IMR-90 (cell line): ENCODE measurements around the gene RBBP6. TPM values are rescaled to one million over a fixed set of nuclear protein-coding genes. Genes with fewer than 3 reads are reported as not detected.

Experiments used
- ATAC-seq: fragments of 200-7000 bp; cut with Tn5 transposase; 2 replicates; pipeline ENCODE4 v1.9.1; 2020; ENCODE audit warnings: low read depth, mild to moderate bottlenecking, moderate library complexity
- BruUV-seq: library from RNA; stranded (reverse); fragments of 400-500 nt; replicated peaks from 2 replicates; lab custom pipeline; 2021; lab: Mats Ljungman, UMichigan
- CTCF ChIA-PET: fragments of 300-600 bp; formaldehyde crosslinking; extraction: SDS; loops from one replicate; lab custom pipeline; 2021; ENCODE audit warnings: antibody characterized with exemption; lab: Yijun Ruan, JAX
- POLR2A ChIA-PET: fragments of 300-600 bp; sonication (Branson Sonifier 250); formaldehyde crosslinking; loops from one replicate; lab custom pipeline; 2022; ENCODE audit warnings: antibody characterized with exemption; ENCODE audit not compliant: unreplicated experiment; lab: Charles Lee
- DNase-seq: peaks from one replicate; pipeline ENCODE4 v3.0.0; 2013
- H2AFZ ChIP-seq: replicated peaks from 2 replicates; pipeline ENCODE3; 2013; ENCODE audit warnings: low read length, mild to moderate bottlenecking; ENCODE audit not compliant: poor library complexity
- H2AK5ac ChIP-seq: 2 replicates; pipeline ENCODE4 v1.6.1; 2013; ENCODE audit warnings: low read depth, low read length, inconsistent platforms
- H2AK9ac ChIP-seq: replicated peaks from 2 replicates; pipeline ENCODE3; 2013; ENCODE audit warnings: mild to moderate bottlenecking, low read depth, low read length, moderate library complexity; ENCODE audit not compliant: poor library complexity
- H2BK120ac ChIP-seq: 2 replicates; pipeline ENCODE4 v1.6.1; 2013; ENCODE audit warnings: low read depth, low read length, inconsistent platforms
- H2BK15ac ChIP-seq: 3 replicates; pipeline ENCODE4 v1.6.1; 2013; ENCODE audit warnings: low read depth, low read length, inconsistent platforms
- H2BK20ac ChIP-seq: 2 replicates; pipeline ENCODE4 v1.6.1; 2013; ENCODE audit warnings: low read depth, mild to moderate bottlenecking, inconsistent platforms, low read length, moderate library complexity
- H2BK5ac ChIP-seq: 2 replicates; pipeline ENCODE4 v1.6.1; 2013; ENCODE audit warnings: mild to moderate bottlenecking, low read depth, low read length, inconsistent platforms; ENCODE audit not compliant: poor library complexity, severe bottlenecking
- H3K14ac ChIP-seq: replicated peaks from 2 replicates; pipeline ENCODE4 v1.6.1; 2013; ENCODE audit warnings: low read depth, low read length, inconsistent platforms
- H3K18ac ChIP-seq: 2 replicates; pipeline ENCODE4 v1.6.1; 2013; ENCODE audit warnings: low read depth, low read length, control low read depth
- H3K23ac ChIP-seq: 2 replicates; pipeline ENCODE4 v1.6.1; 2013; ENCODE audit warnings: low read depth, low read length, inconsistent platforms
- H3K27ac ChIP-seq: 2 replicates; pipeline ENCODE4 v1.5.1; 2013; ENCODE audit warnings: mild to moderate bottlenecking, control low read depth, low read length; ENCODE audit not compliant: insufficient read depth
- H3K27me3 ChIP-seq: 2 replicates; pipeline ENCODE4 v1.6.1; 2013; ENCODE audit warnings: low read length; ENCODE audit not compliant: control insufficient read depth, insufficient read depth
- H3K36me3 ChIP-seq: 2 replicates; pipeline ENCODE4 v1.6.1; 2013; ENCODE audit warnings: low read length, mixed read lengths; ENCODE audit not compliant: control insufficient read depth, insufficient read depth
- H3K4ac ChIP-seq: 2 replicates; pipeline ENCODE4 v1.6.1; 2013; ENCODE audit warnings: low read depth, low read length, inconsistent platforms
- H3K4me1 ChIP-seq: 2 replicates; pipeline ENCODE4 v1.6.1; 2013; ENCODE audit warnings: low read length, mixed read lengths; ENCODE audit not compliant: control insufficient read depth, insufficient read depth
- H3K4me2 ChIP-seq: 2 replicates; pipeline ENCODE4 v1.6.1; 2013; ENCODE audit warnings: low read depth, mild to moderate bottlenecking, control low read depth, low read length, moderate library complexity
- H3K4me3 ChIP-seq: 2 replicates; pipeline ENCODE4 v1.5.1; 2013; ENCODE audit warnings: low read depth, mild to moderate bottlenecking, control low read depth, low read length, moderate library complexity; ENCODE audit not compliant: insufficient read depth
- H3K56ac ChIP-seq: 2 replicates; pipeline ENCODE4 v1.6.1; 2013; ENCODE audit warnings: low read length, inconsistent platforms; ENCODE audit not compliant: insufficient read depth; ENCODE audit errors: extremely low read depth
- H3K79me1 ChIP-seq, 2 experiments: 2 replicates each; pipeline ENCODE4 v1.6.1; 2013; ENCODE audit warnings: low read length in 2 of 2, inconsistent platforms in 1 of 2, low read depth in 1 of 2
- H3K9ac ChIP-seq: 2 replicates; pipeline ENCODE4 v1.6.1; 2013; ENCODE audit warnings: low read depth, low read length, control low read depth
- H3K9me1 ChIP-seq: 2 replicates; pipeline ENCODE4 v1.6.1; 2013; ENCODE audit warnings: low read length, inconsistent platforms; ENCODE audit not compliant: insufficient read depth
- H3K9me3 ChIP-seq: 2 replicates; pipeline ENCODE4 v1.6.1; 2013; ENCODE audit warnings: low read length; ENCODE audit not compliant: control insufficient read depth, insufficient read depth
- H4K20me1 ChIP-seq: 2 replicates; pipeline ENCODE4 v1.6.1; 2013; ENCODE audit warnings: low read length, inconsistent platforms; ENCODE audit not compliant: insufficient read depth
- H4K5ac ChIP-seq: 2 replicates; pipeline ENCODE4 v1.6.1; 2013; ENCODE audit warnings: mild to moderate bottlenecking, low read depth, low read length, control low read depth
- H4K8ac ChIP-seq, 2 experiments: 2 replicates each; pipeline ENCODE4 v1.6.1; 2013; ENCODE audit warnings: low read depth in 2 of 2, low read length in 2 of 2, control low read depth in 1 of 2, inconsistent platforms in 1 of 2
- H4K91ac ChIP-seq: 2 replicates; pipeline ENCODE4 v1.6.1; 2013; ENCODE audit warnings: low read depth, low read length, inconsistent platforms; ENCODE audit not compliant: insufficient read depth
- CEBPB ChIP-seq: IDR thresholded peaks from 2 replicates; pipeline ENCODE4 v1.6.1; 2012; ENCODE audit warnings: low read depth, low read length, improper control_type of control experiment
- CTCF ChIP-seq: conservative IDR thresholded peaks from 2 replicates; pipeline ENCODE4 v1.5.1; 2012; ENCODE audit warnings: mild to moderate bottlenecking, low read depth, low read length, improper control_type of control experiment
- FOS ChIP-seq: fragments of 150-350 bp; IDR thresholded peaks from 2 replicates; pipeline ENCODE4 v1.6.1; 2016; ENCODE audit warnings: low read depth, low read length
- MAFK ChIP-seq: IDR thresholded peaks from 2 replicates; pipeline ENCODE4 v1.6.1; 2012; ENCODE audit warnings: low read depth, low read length, improper control_type of control experiment
- MAZ ChIP-seq: IDR thresholded peaks from 2 replicates; pipeline ENCODE4 v1.6.1; 2012; ENCODE audit warnings: low read depth, mild to moderate bottlenecking, low read length, improper control_type of control experiment, moderate library complexity, borderline replicate concordance
- MXI1 ChIP-seq: IDR thresholded peaks from 2 replicates; pipeline ENCODE4 v1.6.1; 2012; ENCODE audit warnings: low read depth, mild to moderate bottlenecking, low read length, moderate library complexity, borderline replicate concordance
- NFE2L2 ChIP-seq: fragments of 150-350 bp; IDR thresholded peaks from 2 replicates; pipeline ENCODE4 v1.6.1; 2016; ENCODE audit warnings: low read depth, mild to moderate bottlenecking, low read length
- POLR2A ChIP-seq: IDR thresholded peaks from 2 replicates; pipeline ENCODE4 v1.6.1; 2012; ENCODE audit warnings: mild to moderate bottlenecking, low read depth, low read length
- RAD21 ChIP-seq: IDR thresholded peaks from 2 replicates; pipeline ENCODE4 v1.6.1; 2012; ENCODE audit warnings: low read length, improper control_type of control experiment
- RCOR1 ChIP-seq: IDR thresholded peaks from 2 replicates; pipeline ENCODE4 v1.6.1; 2012; ENCODE audit warnings: mild to moderate bottlenecking, low read length, improper control_type of control experiment; ENCODE audit not compliant: insufficient replicate concordance
- RFX5 ChIP-seq: IDR thresholded peaks from 2 replicates; pipeline ENCODE4 v1.8.0; 2012; ENCODE audit warnings: low read depth, mild to moderate bottlenecking, low read length, moderate library complexity
- SMC3 ChIP-seq: fragments of 150-350 bp; IDR thresholded peaks from 2 replicates; pipeline ENCODE4 v1.6.1; 2016; ENCODE audit warnings: low read depth, mild to moderate bottlenecking, antibody characterized with exemption, low read length, moderate library complexity
- USF2 ChIP-seq: fragments of 150-350 bp; IDR thresholded peaks from 2 replicates; pipeline ENCODE4 v1.6.1; 2017; ENCODE audit warnings: mild to moderate bottlenecking, antibody characterized with exemption, low read length, low read depth
- WGBS, 2 experiments: methylation state at CpG; one replicate each; pipeline versions ENCODE4 v1.1.5 to v1.1.7; 2013; ENCODE audit warnings: missing lambda C conversion rate in 2 of 2; ENCODE audit not compliant: insufficient read length in 1 of 2; ENCODE audit errors: extremely low coverage in 2 of 2; 5-methylcytosine and 5-hydroxymethylcytosine counted together
- dilution Hi-C: fragments of 300-500 bp; cut with HindIII; formaldehyde crosslinking; loops from one replicate; pipeline ENCODE4 v1.14.3; 2018; ENCODE audit warnings: low sequenced_read_pairs; ENCODE audit not compliant: unreplicated experiment
- in situ Hi-C: fragments of 300-500 bp; cut with MboI; formaldehyde crosslinking; loops from 3 replicates; pipeline ENCODE4 v1.14.3; 2019; ENCODE audit warnings: low sequenced_read_pairs, inconsistent platforms, mixed read lengths
- intact Hi-C: fragments of 100-400 bp; cut with micrococcal nuclease; formaldehyde crosslinking; loops from 2 replicates; pipeline ENCODE4 v1.10.0; 2022
- polyA plus RNA-seq, 3 experiments: library from polyadenylated mRNA; depleted of rRNA; stranded (reverse); fragments of >200 nt; gene quantifications; 2 replicates each; pipeline ENCODE4 v1.2.3, GENCODE V29; 2012; ENCODE audit warnings: low replicate concordance in 1 of 3
- total RNA-seq: library from RNA; depleted of rRNA; stranded (reverse); fragments of >200 nt; gene quantifications from 2 replicates; pipeline ENCODE4 v1.2.3, GENCODE V29; 2012
- TF ChIP-seq, protein P1 (sequence below): fragments of 150-350 bp; IDR thresholded peaks from 2 replicates; pipeline ENCODE4 v1.6.1; 2016; ENCODE audit warnings: low read depth, mild to moderate bottlenecking, low read length, moderate library complexity, borderline replicate concordance

Gene RBBP6
- total and polyA plus RNA-seq, 2 of the 4 experiments (the other 2 are of a cell fraction) = 7.2 to 17.8 TPM

GRCh38 chr16:24516900-24517669 lies 22.3 kb upstream of the RBBP6 start:
- H3K27me3 ChIP-seq = peaks cover 7% of the 10 kb centered on the region; the same call in 1 of the 2 replicates
- no TSS peak for BruUV-seq
- no peak overlapping the region for H3K18ac ChIP-seq
- no peaks in the 10 kb centered on the region for H3K4me1 ChIP-seq
- no peak overlapping the region for H4K5ac ChIP-seq
- WGBS, 2 experiments = 60% methylated on average over 1 of the region's 20 CpGs; no CpG with 5 or more reads in 1 of the 2 experiments
- intact Hi-C loops = no loop called here
- CTCF ChIA-PET = interaction anchor here (0.5 to 1.2 kb wide), 14 partner anchors 8 to 979 kb away, joined by 3 to 7 read pairs (median 4); no protein-coding TSS in a partner anchor
- no peaks in the 10 kb centered on the region for H3K9me3 ChIP-seq
- ATAC-seq (peak; percentile 95), DNase-seq (peak; percentile 85)
- peak overlapping the region; percentile 75 for H2AFZ ChIP-seq
- H4K20me1 ChIP-seq = no peaks in the 10 kb centered on the region
- H2BK5ac ChIP-seq = no peak overlapping the region
- H4K8ac ChIP-seq = no peak overlapping the region
- H3K23ac ChIP-seq = no peak overlapping the region
- H2BK15ac ChIP-seq = no peak overlapping the region
- H2AK5ac ChIP-seq = no peak overlapping the region
- H2BK120ac ChIP-seq = no peak overlapping the region
- H2BK20ac ChIP-seq = no peak overlapping the region
- in situ Hi-C loops = loop anchor here (25.0 kb wide), 1 partner anchor 830 kb away; the partner anchor contains the start of gene PLK1
- POLR2A ChIA-PET = no interaction called here
- no peak overlapping the region for H3K4me3 ChIP-seq
- no peak overlapping the region for H3K56ac ChIP-seq
- H4K91ac ChIP-seq = no peak overlapping the region; the same call in 1 of the 2 replicates
- H3K36me3 ChIP-seq = no peaks in the 10 kb centered on the region
- no peak overlapping the region for H3K14ac ChIP-seq
- H3K4me2 ChIP-seq = peak overlapping the region; percentile 62
- no peak overlapping the region for H3K4ac ChIP-seq
- H3K79me1 ChIP-seq = no peaks in the 10 kb centered on the region
- no peaks in the 10 kb centered on the region for H3K9me1 ChIP-seq
- H3K27ac ChIP-seq = peak overlapping the region; percentile 39; the same call in 1 of the 2 replicates
- H2AK9ac ChIP-seq = no peak overlapping the region
- dilution Hi-C loops = no loop called here
- H3K9ac ChIP-seq = no peak overlapping the region
- no peak for TF ChIP-seq MAZ
- no peak for TF ChIP-seq POLR2A
- no peak for TF ChIP-seq MXI1
- TF ChIP-seq SMC3 = peak; percentile 68
- no peak for TF ChIP-seq MAFK
- peak; percentile 89 for TF ChIP-seq RAD21
- TF ChIP-seq CEBPB = peak; percentile 13; the same call in 1 of the 2 replicates
- TF ChIP-seq CTCF = peak; percentile 93
- no peak for TF ChIP-seq FOS
- no peak for TF ChIP-seq NFE2L2
- TF ChIP-seq USF2 = no peak
- no peak for TF ChIP-seq RCOR1
- TF ChIP-seq RFX5 = no peak
- TF ChIP-seq, protein P1, sequence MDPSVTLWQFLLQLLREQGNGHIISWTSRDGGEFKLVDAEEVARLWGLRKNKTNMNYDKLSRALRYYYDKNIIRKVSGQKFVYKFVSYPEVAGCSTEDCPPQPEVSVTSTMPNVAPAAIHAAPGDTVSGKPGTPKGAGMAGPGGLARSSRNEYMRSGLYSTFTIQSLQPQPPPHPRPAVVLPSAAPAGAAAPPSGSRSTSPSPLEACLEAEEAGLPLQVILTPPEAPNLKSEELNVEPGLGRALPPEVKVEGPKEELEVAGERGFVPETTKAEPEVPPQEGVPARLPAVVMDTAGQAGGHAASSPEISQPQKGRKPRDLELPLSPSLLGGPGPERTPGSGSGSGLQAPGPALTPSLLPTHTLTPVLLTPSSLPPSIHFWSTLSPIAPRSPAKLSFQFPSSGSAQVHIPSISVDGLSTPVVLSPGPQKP = no peak
